Muscle layer of colon (tissue), 2 donors: ENCODE results near the gene CEP104.
"Not testable (repeated sequence)": the region's sequence is repeated elsewhere in the genome, so short reads cannot be mapped to it uniquely, and the experiment has no call there.

ENCODE experiments used
- H3K27ac ChIP-seq: one replicate; pipeline ENCODE4 v1.7.0; 2013; ENCODE audit warnings: low read depth, mild to moderate bottlenecking, low read length, moderate library complexity
- H3K27me3 ChIP-seq, 2 donors: one replicate each; pipeline ENCODE4 v1.7.0; 2013; ENCODE audit warnings: low read length in 2 of 2, mild to moderate bottlenecking in 2 of 2; ENCODE audit not compliant: insufficient read depth in 2 of 2, control insufficient read depth in 1 of 2
- H3K36me3 ChIP-seq: one replicate; pipeline ENCODE4 v1.7.0; 2013; ENCODE audit warnings: mild to moderate bottlenecking, low read length; ENCODE audit not compliant: insufficient read depth
- H3K4me1 ChIP-seq: one replicate; pipeline ENCODE4 v1.7.0; 2013; ENCODE audit warnings: mild to moderate bottlenecking, low read length; ENCODE audit not compliant: insufficient read depth
- H3K4me3 ChIP-seq, 2 donors: one replicate each; pipeline ENCODE4 v1.7.0; 2013; ENCODE audit warnings: low read length in 2 of 2, low read depth in 1 of 2, mild to moderate bottlenecking in 1 of 2, moderate library complexity in 1 of 2
- H3K9ac ChIP-seq: one replicate; pipeline ENCODE4 v1.7.0; 2013; ENCODE audit warnings: low read length
- H3K9me3 ChIP-seq: one replicate; pipeline ENCODE4 v1.7.0; 2013; ENCODE audit warnings: mild to moderate bottlenecking, low read length
- donor health status: abdominal sarcoma.
- donor health status: Adenocarcinoma of cecum.

The CEP104 gene

DNA sequence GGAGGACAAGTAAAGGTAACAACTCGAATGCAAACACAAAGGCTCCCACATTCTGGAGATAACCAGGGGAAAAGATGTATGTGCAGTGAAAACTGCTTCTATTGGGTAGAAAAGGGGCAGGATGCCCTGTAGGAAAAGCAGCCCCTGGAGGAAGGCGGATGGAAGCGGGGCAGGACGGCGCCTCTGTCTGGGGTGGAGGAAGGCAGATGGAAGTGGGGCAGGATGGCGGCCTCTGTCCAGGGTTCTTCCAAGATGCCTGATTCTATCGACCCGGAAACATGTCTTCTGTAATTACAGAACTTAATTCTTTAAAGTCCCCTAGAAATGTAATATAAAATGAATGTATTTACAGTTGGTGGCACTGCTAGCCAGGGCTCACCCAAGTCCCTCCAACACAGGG is 36.7 kb downstream of the CEP104 start:
- H3K27ac ChIP-seq = no peak overlapping the region
- peaks cover 43% of the 10 kb centered on the region for H3K36me3 ChIP-seq
- H3K27me3 ChIP-seq = no peaks in the 10 kb centered on the region
- no peaks in the 10 kb centered on the region for H3K4me1 ChIP-seq
- no peak overlapping the region for H3K9ac ChIP-seq
- H3K4me3 ChIP-seq = no peak overlapping the region
- H3K9me3 ChIP-seq = no peaks in the 10 kb centered on the region

- H3K4me3 ChIP-seq = no peak overlapping the region
Measured at GRCh38 chr1:3819771-3820200, 37.2 kb downstream of the CEP104 start.

DNA sequence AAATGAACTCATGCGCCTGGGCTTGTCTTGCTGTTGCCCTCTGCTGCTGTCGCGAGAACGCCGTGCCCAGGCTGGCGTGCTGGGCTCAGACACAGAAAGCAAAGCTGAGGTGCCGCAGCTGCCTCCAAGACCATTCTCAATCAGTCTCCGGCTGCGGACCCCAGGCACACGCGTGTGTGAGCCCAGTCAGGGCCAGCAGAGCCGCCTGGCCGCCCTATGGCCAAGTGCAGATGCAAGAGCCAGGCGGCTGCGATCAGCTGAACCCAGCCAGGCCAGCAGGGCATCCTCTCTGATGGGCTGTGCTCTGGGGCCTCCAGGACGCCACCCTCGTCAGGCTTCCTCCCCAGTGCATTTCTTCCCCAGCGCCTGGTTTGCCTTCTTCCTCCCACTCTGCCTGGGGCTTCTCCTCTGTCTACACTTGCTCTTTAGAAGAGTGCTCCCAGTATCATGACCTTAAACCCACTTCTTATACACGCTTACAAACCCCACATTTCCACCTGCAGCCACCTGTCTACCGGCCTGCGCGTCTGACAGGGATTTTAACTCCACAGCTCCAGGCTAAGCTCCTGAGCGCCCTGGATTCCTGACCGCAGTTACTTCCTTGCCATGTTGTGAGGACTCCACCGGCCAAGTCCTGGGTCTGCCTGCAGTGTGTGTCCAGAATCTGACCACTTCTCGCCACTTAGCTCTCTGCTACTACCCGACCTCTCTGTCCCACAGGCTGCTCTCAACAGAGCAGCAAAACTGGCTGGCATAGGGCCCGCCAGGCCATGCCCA is 39.0 kb downstream of the CEP104 start:
- no peak overlapping the region for H3K9ac ChIP-seq
- H3K36me3 ChIP-seq = peaks cover 45% of the 10 kb centered on the region
- no peaks in the 10 kb centered on the region for H3K9me3 ChIP-seq
- no peak overlapping the region for H3K4me3 ChIP-seq
- H3K4me1 ChIP-seq = no peaks in the 10 kb centered on the region
- no peak overlapping the region for H3K27ac ChIP-seq
- no peaks in the 10 kb centered on the region for H3K27me3 ChIP-seq

More at GRCh38 chr1:3819771-3820200, 37.2 kb downstream of the CEP104 start:
- Histone ChIP-seq H3K4me1 (no peaks in the 10 kb centered on the region), H3K27ac (no peak overlapping the region), H3K36me3 (peaks cover 46% of the 10 kb centered on the region), H3K27me3 (no peaks in the 10 kb centered on the region), H3K9me3 (no peaks in the 10 kb centered on the region), H3K9ac (no peak overlapping the region)

DNA sequence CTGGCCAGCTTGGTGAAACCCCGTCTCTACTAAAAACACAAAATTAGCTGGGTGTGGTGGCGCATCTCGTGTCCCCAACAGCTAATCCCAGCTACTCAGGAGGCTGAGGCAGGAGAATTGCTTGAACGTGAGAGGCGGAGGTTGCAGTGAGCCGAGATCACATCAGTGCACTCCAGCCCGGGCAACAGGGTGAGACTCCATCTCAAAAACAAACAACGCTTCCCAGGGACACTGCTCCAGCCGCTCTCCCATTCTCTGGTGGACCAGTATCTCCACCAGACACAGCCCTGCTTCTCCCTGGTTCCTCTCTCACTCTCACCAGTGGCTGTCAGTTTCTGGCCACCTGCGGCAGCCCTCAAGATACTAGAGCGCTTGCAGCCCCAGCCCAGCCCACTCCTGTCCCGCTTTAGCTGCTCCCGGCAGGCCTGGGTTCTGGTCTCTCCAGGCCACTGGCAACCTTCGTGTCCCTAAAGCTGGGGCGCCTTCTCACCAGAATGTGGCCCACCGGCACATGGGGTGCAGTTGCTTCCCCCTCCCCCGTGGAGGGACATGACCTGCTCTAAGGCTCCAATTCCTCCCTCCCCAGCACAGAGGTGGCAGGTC is 39.8 kb downstream of the CEP104 start:
- Histone ChIP-seq H3K36me3 (peaks cover 37% of the 10 kb centered on the region), H3K4me3 (no peak overlapping the region), H3K9me3 (no peaks in the 10 kb centered on the region), H3K4me1 (no peaks in the 10 kb centered on the region), H3K27ac (no peak overlapping the region), H3K27me3 (no peaks in the 10 kb centered on the region), H3K9ac (no peak overlapping the region)

GRCh38 chr1:3816331-3817137 is 40.5 kb downstream of the CEP104 start:
- no peaks in the 10 kb centered on the region for H3K27me3 ChIP-seq
- no peaks in the 10 kb centered on the region for H3K9me3 ChIP-seq
- H3K36me3 ChIP-seq = peaks cover 30% of the 10 kb centered on the region
- no peaks in the 10 kb centered on the region for H3K4me1 ChIP-seq
- H3K4me3 ChIP-seq = no peak overlapping the region
- no peak overlapping the region for H3K27ac ChIP-seq
- no peak overlapping the region for H3K9ac ChIP-seq

DNA sequence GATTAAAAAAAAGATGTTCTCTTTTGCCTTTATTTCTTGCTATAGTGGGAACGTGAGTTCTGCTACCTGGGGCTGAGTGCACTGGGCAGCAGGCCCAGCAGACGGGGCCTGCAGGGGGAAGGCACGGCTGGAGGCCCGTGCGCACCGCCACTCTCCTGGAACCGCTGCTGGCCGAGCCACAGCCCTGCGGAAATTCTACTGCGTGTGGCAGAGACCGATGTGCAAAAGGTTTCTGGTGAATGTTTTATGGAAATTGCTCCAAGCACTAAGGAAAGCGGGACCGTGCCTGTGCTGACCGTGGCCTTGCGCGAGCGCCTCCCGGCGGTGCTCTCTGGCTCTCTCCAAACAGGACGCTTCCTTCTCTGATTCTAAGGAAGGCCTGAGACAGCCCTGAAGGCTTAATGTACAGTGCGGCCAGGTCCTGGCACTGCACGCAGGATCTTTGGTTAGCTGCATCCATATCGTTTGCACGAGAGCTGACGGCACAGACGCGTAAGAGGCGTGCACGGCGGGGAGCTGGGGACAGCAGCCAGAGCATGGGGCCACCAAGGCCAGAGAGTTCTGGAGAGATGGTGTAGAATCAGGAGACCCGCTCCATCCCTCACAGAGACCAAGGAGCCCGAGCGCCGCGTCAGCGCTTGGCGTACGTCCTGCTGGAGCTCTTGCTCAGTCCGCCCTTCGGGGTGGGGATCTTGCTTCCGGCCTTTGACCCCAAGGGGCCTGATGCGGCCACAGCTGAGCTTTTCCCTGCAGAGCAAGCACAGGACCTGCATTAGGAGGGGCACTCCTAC is 42.0 kb downstream of the CEP104 start:
- H3K27me3 ChIP-seq = no peaks in the 10 kb centered on the region
- no peak overlapping the region for H3K4me3 ChIP-seq
- H3K36me3 ChIP-seq = peaks cover 20% of the 10 kb centered on the region
- H3K4me1 ChIP-seq = no peaks in the 10 kb centered on the region
- H3K27ac ChIP-seq = no peak overlapping the region
- H3K9me3 ChIP-seq = no peaks in the 10 kb centered on the region
- no peak overlapping the region for H3K9ac ChIP-seq

DNA sequence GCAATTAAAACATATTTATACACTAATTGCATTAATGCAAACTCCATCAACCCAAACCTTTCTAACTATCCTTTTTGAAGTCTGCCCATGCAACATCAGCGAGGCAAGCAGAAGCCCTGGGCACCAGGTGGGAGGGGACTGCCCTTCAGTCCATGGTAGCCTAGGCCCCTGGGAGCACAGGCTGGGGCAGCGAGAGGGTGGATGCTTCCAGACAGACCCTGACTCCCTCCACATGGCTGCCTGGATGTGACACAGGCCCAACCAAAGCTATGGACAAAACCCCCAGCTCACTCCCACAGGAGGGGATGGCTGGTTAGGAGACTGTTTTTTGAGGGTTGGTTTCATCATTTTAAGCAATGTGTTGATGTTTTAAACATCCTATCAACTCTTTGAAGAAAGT is 42.9 kb downstream of the CEP104 start:
- Histone ChIP-seq H3K27me3 (no peaks in the 10 kb centered on the region), H3K9me3 (no peaks in the 10 kb centered on the region), H3K4me1 (no peaks in the 10 kb centered on the region), H3K36me3 (peaks cover 20% of the 10 kb centered on the region), H3K9ac (no peak overlapping the region), H3K27ac (no peak overlapping the region), H3K4me3 (no peak overlapping the region)

DNA sequence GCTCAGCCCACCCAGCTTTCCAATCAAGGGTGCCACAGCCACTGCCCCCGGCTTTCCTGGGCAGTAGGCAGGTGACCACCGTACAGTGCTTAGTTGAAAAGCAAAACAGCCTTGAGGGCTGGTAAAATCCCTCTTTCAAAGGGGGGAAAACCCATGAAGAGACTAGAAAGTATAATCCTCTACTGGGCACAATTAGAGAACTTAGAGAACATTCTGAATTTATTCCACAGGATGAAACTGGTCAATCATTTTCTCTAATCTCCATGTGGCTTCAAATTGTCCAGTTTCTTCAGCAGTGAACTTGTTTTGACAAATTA is 45.5 kb downstream of the CEP104 start:
- Histone ChIP-seq H3K9me3 (no peaks in the 10 kb centered on the region), H3K9ac (no peak overlapping the region), H3K27ac (no peak overlapping the region), H3K4me1 (no peaks in the 10 kb centered on the region), H3K36me3 (peaks cover 20% of the 10 kb centered on the region), H3K27me3 (no peaks in the 10 kb centered on the region), H3K4me3 (no peak overlapping the region)

GRCh38 chr1:3810149-3810761 is 46.8 kb downstream of the CEP104 start:
- H3K4me1 ChIP-seq, H3K9me3 ChIP-seq, H3K27me3 ChIP-seq, H3K27ac ChIP-seq, H3K4me3 ChIP-seq, H3K9ac ChIP-seq: not testable (repeated sequence)
- H3K36me3 ChIP-seq = peaks cover 12% of the 10 kb centered on the region

DNA sequence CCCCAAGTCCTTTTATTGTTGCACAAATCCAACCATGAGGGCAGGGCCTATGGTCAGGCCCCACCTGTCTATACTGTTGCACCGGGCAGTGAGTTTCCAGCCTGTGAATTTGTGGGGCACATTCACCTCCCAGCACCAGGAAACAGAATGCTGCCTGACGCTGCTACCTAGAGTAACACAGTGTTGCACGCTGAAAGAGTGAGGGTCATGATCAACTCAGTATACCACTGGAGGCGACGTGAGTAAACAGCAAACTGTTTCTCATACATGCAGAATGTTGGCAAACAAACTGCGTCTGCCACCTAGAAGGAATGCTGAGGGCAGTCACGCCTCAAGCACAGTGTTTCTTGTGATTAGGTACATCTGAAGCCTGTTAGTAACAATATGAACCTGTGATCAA is 47.3 kb downstream of the CEP104 start:
- H3K9ac ChIP-seq = no peak overlapping the region
- H3K27me3 ChIP-seq = no peaks in the 10 kb centered on the region
- no peak overlapping the region for H3K27ac ChIP-seq
- H3K4me3 ChIP-seq = no peak overlapping the region
- H3K36me3 ChIP-seq = peaks cover 7% of the 10 kb centered on the region
- no peaks in the 10 kb centered on the region for H3K9me3 ChIP-seq
- H3K4me1 ChIP-seq = no peaks in the 10 kb centered on the region

- H3K9ac ChIP-seq = no peak overlapping the region
- no peaks in the 10 kb centered on the region for H3K36me3 ChIP-seq
- H3K4me1 ChIP-seq = no peaks in the 10 kb centered on the region
Measured at GRCh38 chr1:3807769-3808168, 49.2 kb downstream of the CEP104 start.

More at GRCh38 chr1:3807769-3808168, 49.2 kb downstream of the CEP104 start:
- Histone ChIP-seq H3K9me3 (no peaks in the 10 kb centered on the region), H3K27me3 (no peaks in the 10 kb centered on the region), H3K4me3 (no peak overlapping the region), H3K27ac (no peak overlapping the region)
